A673 (cell line): ENCODE measurements around the gene LRRC4C.

Experiments
- CTCF ChIP-seq: fragments of 300-800, 200-600 bp; sonication (generic); conservative IDR thresholded peaks from 2 replicates; pipeline ENCODE4 v1.5.1; 2017; ENCODE audit warnings: low read depth, mild to moderate bottlenecking, antibody characterized with exemption, low read length, moderate library complexity, mixed read lengths
- EZH2 ChIP-seq: fragments of 200-600 bp; sonication (generic); IDR thresholded peaks from 2 replicates; pipeline ENCODE4 v1.6.1; 2017; ENCODE audit warnings: borderline replicate concordance, low read depth, mild to moderate bottlenecking, mixed read lengths, antibody characterized with exemption, low read length; ENCODE audit not compliant: poor library complexity, severe bottlenecking

DNA sequence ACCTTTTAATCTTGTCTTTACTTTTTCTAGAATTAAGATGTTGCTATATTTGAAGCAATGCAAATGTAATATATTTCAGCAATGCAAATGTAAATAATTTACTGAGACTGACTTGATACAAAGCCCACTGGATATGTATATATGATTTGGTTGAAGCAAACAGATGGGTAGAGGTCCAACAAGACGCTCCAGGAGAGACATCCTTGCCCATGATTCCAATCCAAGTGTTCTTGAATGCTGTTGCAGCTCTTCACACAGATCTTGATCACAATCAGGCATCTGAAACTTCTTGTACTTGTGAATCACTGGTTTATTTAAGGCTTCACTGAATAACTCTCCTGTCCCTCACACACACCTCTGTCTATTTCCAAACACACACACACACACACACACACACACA, 507.0 kb downstream of the LRRC4C start:
- TF ChIP-seq CTCF (no peak), EZH2 (no peak)
